HFFc6 (cell line): ENCODE measurements around the gene TRPM2. TPM values are rescaled to one million over a fixed set of nuclear protein-coding genes. Genes with fewer than 3 reads are reported as not detected.

Experiments used
- DNase-seq: peaks from one replicate; pipeline ENCODE4 v3.0.0-alpha.2; 2018
- H3K27ac Mint-ChIP-seq: 2 replicates; pipeline ENCODE4 v1.8.0; 2020; ENCODE audit warnings: mild to moderate bottlenecking, mixed read lengths
- H3K27me3 Mint-ChIP-seq: 2 replicates; pipeline ENCODE4 v1.8.0; 2021; ENCODE audit warnings: mild to moderate bottlenecking, moderate library complexity, mixed read lengths; ENCODE audit not compliant: insufficient read depth
- H3K36me3 Mint-ChIP-seq: 2 replicates; pipeline ENCODE4 v1.8.0; 2021; ENCODE audit warnings: low read depth, mixed read lengths
- H3K4me1 Mint-ChIP-seq: 2 replicates; pipeline ENCODE4 v1.8.0; 2020; ENCODE audit warnings: low read depth, mixed read lengths
- H3K4me3 Mint-ChIP-seq: 2 replicates; pipeline ENCODE4 v1.8.0; 2020; ENCODE audit warnings: mild to moderate bottlenecking, moderate library complexity, mixed read lengths
- H3K9me3 Mint-ChIP-seq: 2 replicates; pipeline ENCODE4 v1.8.0; 2020; ENCODE audit warnings: mild to moderate bottlenecking, mixed read lengths
- CTCF ChIP-seq: fragments of 200-600 bp; sonication (generic); IDR thresholded peaks from 2 replicates; pipeline ENCODE4 v1.5.0; 2021; ENCODE audit warnings: antibody characterized with exemption, mild to moderate bottlenecking
- total RNA-seq, 6 experiments: library from RNA; stranded (reverse); fragmentation: NEBNext Ultra II Directional; extraction: Animal tissue kit (Norgen Biotek cat#: 25700); gene quantifications; 2 replicates in 1 of 6; 3 replicates in 5 of 6; pipeline ENCODE4 v1.2.3, GENCODE V29; 2021

Gene TRPM2
- total RNA-seq, 6 experiments from 2014 or later = 0.09 to 0.31 (median 0.20) TPM; not detected in 2

GRCh38 chr21:44453120-44453519 lies 99.7 kb downstream of the TRPM2 start:
- Mint-ChIP-seq H3K27me3 (peaks cover 13% of the 10 kb centered on the region), H3K4me3 (no peak overlapping the region), H3K9me3 (peaks cover 30% of the 10 kb centered on the region), H3K27ac (no peak overlapping the region), H3K36me3 (peaks cover 5% of the 10 kb centered on the region), H3K4me1 (no peaks in the 10 kb centered on the region)
- no peak for DNase-seq
- TF ChIP-seq CTCF = no peak

GRCh38 chr21:44454058-44454457 lies 100.6 kb downstream of the TRPM2 start:
- H3K4me1 Mint-ChIP-seq = no peaks in the 10 kb centered on the region
- peaks cover 5% of the 10 kb centered on the region for H3K36me3 Mint-ChIP-seq
- TF ChIP-seq CTCF = no peak
- H3K27me3 Mint-ChIP-seq = peaks cover 14% of the 10 kb centered on the region
- no peak overlapping the region for H3K4me3 Mint-ChIP-seq
- H3K9me3 Mint-ChIP-seq = peaks cover 35% of the 10 kb centered on the region
- H3K27ac Mint-ChIP-seq = no peak overlapping the region
- DNase-seq = no peak

- peaks cover 5% of the 10 kb centered on the region; the same call in 1 of the 2 replicates for H3K36me3 Mint-ChIP-seq
- H3K9me3 Mint-ChIP-seq = peaks cover 35% of the 10 kb centered on the region
- no peak for TF ChIP-seq CTCF
- no peak within 1 kb of the TSS for H3K4me3 Mint-ChIP-seq
- H3K27ac Mint-ChIP-seq = no peak within 1 kb of the TSS
- H3K4me1 Mint-ChIP-seq = no peaks in the 10 kb centered on the region
- DNase-seq = no peak
- peaks cover 9% of the 10 kb centered on the region for H3K27me3 Mint-ChIP-seq
These were observed 101.5 kb downstream of the TRPM2 start, which contains the start of gene LRRC3 for GRCh38 chr21:44454747-44455523. Gene LRRC3, plus strand, starts transcription at chr21:44455510. Its CDS starts 1,135 bp downstream, at chr21:44456645.

- H3K4me1 Mint-ChIP-seq = no peaks in the 10 kb centered on the region
- H3K4me3 Mint-ChIP-seq = no peak overlapping the region
- H3K27me3 Mint-ChIP-seq = peaks cover 7% of the 10 kb centered on the region
- H3K36me3 Mint-ChIP-seq = peaks cover 5% of the 10 kb centered on the region; the same call in 1 of the 2 replicates
- peaks cover 33% of the 10 kb centered on the region for H3K9me3 Mint-ChIP-seq
- no peak for TF ChIP-seq CTCF
- DNase-seq = no peak
- H3K27ac Mint-ChIP-seq = no peak overlapping the region
These were observed 102.2 kb downstream of the TRPM2 start for GRCh38 chr21:44455524-44456213.

- Mint-ChIP-seq H3K36me3 (peaks cover 5% of the 10 kb centered on the region; the same call in 1 of the 2 replicates), H3K9me3 (peaks cover 29% of the 10 kb centered on the region), H3K4me3 (no peak overlapping the region), H3K27me3 (peaks cover 4% of the 10 kb centered on the region), H3K4me1 (no peaks in the 10 kb centered on the region), H3K27ac (no peak overlapping the region)
- no peak for DNase-seq
- no peak for TF ChIP-seq CTCF
These were observed 102.9 kb downstream of the TRPM2 start for GRCh38 chr21:44456214-44456914.
